HG03159 (cell line): Measurements from ENCODE around the gene HSPBP1.
"Not testable (repeated sequence)": the region's sequence is repeated elsewhere in the genome, so short reads cannot be mapped to it uniquely, and the experiment has no call there.

Experiments
- ATAC-seq: cut with Tn5 transposase; IDR thresholded peaks from one replicate; pipeline ENCODE4 v1.9.1; 2021; ENCODE audit warnings: mild to moderate bottlenecking, moderate library complexity; ENCODE audit not compliant: unreplicated experiment

Gene HSPBP1

DNA sequence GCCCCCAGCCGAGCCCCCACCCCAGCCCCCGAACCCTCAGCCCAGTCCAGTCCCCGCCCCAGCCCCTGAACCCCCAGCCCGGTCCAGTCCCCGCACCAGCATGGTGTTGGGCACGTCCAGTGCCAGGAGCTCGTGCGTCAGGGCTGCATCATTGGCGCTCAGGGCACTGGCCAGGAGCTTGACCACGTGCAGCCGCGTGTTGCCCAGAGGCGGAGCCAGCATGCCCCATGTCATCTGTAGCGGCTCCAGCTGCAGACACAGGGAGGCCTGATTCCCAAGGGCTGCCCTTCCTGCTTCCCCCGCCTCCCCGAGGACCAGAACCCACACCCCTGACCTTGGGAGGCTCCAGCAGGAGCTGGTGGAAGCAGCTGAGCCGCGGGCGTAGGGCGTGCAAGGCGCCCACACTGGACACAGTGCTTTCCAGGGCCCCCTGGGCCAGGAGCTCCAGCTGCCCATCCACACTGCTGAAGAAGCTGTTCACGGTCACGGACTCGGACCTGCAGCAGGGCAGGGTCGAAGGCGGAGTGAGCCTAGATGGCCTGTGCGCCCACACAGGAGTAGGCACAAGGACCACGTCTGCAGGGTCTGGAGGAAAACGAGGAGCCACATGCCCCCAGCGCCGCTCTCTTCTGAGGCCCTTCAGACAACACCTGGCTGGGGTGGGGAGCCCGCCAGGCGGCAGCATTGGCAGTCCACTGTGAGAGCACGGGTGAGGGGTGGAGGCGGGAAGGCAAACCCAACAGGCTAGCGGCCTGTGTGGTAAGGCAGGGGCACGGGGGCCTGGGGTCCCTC lies 38.6 kb downstream of the HSPBP1 start:
- no peak for ATAC-seq

DNA sequence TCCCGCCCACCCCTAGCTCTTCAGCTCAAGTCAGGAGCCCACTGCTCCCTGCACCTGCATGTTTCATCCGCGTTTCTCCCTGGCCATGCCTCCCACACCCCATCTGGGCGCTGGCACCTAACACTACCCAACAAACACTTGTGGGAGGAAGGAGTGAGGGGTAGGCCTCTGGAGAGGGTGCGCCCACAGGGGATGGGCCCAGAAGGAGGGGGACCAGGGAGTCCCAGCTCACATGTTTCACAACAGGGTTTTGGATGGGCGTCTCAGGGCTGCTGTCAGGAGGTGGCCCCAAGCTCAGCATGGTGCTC lies 39.2 kb downstream of the HSPBP1 start:
- ATAC-seq, result no peak

GRCh38 chr19:55239004-55239403 lies 40.9 kb downstream of the HSPBP1 start:
- ATAC-seq, result no peak

- no peak for ATAC-seq
Observed at GRCh38 chr19:55238030-55238429, 41.9 kb downstream of the HSPBP1 start.

DNA sequence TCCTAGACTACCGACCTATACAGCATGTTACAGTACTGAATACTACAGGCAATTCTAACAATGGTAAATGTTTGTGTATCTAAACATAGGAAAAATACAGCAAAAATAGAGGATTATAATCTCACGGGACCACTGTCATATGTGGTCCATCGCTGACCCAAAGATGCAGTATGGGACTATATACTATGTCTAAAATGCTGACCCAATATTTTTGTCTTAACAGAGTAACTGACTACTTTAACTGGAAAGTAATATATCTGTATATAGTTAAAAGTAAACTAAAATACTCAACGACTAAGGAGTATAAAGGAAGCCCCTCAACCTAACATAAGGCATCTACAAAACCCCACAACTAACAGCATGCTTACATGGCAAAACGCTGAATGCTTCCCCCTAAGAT lies 46.9 kb downstream of the HSPBP1 start:
- ATAC-seq, result no peak

GRCh38 chr19:55232286-55232602 lies 47.7 kb downstream of the HSPBP1 start:
- ATAC-seq, result no peak

DNA sequence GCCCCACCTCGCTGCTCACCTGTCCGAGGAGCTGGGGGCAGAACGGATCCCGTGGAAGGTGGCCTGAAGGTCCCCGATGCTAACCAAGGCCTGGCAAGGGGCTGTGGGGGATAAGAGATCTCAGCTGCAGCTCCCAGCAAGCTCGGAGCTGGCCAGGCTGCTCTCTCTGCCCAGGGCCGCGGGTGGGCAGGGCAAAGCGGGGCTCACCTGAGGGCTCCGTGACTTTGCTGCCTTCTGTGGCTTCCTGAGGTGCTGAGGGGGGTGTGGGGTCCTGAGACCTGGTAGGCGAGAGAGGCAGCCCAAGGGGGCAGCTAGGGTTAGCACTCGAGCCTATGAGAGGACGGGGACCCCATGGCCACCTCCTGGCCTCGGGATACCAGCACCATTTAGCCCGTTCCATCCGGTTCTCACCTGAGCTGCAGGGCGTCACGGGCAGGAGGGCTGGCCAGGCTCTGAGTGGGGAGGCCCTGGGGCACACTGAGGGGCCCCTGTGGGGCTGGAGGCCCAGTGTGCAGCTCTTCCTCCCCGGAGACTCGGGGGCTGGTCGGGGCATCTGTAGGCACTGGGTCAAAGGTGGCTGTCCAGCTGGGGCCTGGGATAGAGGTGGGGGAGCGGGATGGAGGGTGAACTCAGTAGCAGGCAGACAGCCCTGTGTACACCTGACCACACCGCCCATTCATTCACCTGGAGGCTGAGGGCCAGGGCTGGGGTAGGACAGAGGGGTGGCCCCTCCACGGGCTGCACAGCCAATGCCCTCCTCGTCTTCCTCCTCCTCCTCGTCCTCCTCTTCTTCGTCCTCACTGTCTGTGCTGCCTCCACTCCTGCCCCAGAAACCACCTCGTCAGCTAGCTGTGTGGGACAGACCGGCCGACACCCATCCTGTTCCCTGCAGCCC lies 48.3 kb downstream of the HSPBP1 start:
- ATAC-seq, result no peak

DNA sequence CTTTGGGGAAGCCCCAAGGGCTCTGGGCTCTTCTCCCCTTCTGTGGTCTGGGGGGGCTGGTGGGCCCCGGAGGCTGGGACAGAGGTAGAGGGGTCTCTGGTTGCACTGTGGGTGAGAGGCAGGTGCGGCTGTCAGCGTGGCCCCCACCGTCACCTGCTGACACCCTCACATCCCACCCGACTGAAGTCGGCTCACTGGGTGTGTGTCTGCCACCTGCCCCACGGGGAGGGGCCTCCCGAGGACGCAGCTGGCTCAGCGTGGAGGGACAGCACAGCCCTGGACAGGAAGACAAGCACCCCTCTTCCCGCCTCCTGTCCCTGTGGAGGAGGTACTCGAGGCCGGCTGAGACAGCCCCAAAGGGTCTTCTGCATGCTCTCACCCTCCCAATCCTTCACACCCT lies 49.1 kb downstream of the HSPBP1 start:
- ATAC-seq, result no peak

DNA sequence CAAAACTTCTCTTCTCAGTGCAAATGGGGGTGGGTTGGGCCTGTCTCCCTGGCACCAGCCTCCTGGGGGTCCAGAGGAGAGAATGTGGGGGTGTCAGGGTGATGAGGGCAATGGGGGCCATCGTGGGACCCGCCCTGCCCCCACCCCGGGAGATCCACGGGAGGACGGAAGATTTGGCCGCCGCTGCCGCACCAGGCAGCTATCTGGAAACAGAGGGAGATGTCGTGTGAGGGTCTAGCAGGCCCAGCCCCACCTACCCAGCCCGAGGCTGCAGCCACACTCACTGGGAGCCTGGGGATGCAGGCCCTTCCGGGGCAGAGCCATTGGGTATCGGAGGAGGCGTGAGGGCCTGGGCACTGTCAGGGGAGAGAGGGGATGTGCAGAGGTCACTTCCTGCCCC lies 49.6 kb downstream of the HSPBP1 start:
- ATAC-seq, result no peak

- ATAC-seq, result no peak
Observed at GRCh38 chr19:55229789-55230182, 50.1 kb downstream of the HSPBP1 start.

DNA sequence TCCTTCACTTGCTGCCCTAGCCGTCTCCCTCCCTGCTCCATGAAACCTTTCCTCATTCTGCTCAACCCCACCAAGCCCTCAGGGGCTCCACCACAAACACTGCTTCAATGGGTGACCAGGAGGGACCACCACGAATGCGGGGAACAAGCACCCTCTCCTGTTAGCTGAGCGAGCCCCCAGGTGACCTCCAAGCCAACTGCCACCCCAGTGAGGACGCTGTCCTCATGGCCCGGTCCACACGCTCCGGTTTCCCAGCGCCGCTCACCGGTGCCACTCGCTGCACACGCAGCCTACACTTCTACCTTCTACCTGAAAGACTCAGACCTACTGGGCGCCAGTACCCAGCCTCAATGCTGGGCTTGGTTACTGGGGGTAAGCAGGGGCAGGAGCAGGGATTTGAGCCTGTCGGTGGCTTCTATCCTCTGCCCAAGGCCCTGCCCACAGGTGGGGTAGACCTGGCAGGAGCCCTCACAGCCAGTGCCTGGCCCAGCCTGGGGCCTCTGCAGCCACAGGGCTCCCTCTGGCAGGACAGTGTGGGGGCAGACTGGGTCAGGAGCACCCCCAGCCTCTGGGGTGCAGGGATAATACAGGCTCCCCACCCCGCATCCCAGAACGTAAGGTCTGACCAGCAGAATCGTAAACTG lies 50.6 kb downstream of the HSPBP1 start:
- ATAC-seq, result no peak

DNA sequence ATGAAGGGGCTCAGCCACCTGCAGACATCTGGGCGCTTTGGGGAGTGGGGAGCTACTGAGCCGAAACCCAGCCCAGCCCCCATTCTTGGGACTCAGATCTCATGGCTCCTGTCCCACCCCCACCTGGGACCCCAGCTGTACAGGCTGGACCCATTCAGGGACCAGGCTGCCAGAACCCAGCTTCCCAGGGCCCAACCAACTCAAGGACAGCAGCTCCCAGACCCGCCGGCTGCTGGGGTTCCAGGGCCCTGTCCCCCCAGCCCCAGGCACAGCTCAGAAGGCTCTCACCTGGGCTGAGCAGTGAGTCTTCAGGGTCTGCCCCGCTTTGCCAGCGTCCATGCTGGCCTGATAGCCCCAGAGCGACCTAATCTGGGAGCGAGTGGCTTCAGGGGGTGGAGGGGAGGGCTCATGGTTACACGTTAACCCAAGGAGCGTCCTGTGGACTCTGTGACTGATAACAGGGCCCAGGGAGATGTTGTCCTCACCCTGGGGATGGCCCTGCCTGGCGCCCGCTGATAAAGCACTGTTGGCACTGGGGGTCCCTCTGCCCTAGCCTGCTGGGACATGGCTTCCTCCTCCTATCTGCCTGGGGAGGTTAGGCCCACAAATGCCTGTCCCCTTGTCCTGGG lies 51.4 kb downstream of the HSPBP1 start, which contains the start of gene TMEM86B:
TSS of gene TMEM86B (minus strand) at position 361 of the 629 bp plus-strand sequence. CDS start at position 339, 22 bp downstream.
- ATAC-seq, result no peak

DNA sequence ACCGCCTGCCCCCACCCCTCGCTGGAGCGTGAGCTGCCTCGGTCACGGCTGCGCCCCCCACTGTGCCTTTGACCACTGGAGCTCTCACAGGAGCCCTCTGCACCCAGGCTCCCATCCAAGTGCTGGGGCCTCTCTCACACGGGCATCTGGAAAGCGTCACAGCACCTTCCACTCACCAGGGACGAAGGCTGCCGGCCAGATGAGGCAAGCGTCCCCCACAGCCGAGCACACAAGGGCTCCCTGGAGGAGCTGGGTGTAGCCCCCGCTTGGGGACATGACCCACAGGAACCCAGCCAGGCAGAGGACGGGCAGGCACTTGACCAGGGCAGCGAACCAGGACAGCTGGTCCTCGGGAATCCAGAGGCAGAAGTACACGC lies 51.9 kb downstream of the HSPBP1 start:
- ATAC-seq, result no peak

DNA sequence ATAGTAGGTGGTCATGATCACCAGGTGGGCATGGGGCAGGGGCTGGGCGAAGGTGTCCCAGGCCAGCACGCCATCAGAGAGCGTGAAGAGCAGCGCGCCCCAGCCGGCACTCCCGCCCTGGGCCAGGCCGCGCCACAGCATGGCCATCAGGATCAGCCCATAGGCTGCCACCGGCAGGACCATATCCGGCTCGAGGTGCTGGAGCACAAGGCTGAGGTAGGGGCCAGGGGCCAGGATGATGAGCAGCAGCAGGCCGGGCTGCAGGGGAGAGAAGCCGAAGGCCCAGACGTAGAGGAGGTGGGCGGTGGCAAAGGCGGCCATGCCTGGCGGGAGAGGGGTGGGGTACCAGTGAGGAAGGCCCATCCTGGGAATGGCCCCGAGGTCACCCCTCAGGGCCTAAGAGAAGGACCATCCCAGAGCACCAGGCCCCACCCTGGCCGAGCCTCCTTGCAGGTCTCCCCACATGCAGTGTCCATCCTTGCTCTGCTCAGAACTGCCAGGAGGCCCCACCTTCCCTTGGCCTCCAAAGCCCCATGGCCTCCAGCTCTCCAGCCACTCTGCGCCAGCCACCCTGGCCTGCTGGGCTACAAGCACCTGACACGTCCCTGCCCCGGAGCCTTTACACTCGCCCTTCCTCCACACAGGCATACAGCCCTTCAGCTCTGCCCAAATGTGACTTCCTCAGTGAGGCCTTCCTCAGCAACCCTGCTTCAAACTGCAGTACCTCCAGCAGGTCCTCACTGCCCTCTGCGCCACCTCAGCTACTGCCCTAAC lies 52.5 kb downstream of the HSPBP1 start:
- no peak for ATAC-seq

DNA sequence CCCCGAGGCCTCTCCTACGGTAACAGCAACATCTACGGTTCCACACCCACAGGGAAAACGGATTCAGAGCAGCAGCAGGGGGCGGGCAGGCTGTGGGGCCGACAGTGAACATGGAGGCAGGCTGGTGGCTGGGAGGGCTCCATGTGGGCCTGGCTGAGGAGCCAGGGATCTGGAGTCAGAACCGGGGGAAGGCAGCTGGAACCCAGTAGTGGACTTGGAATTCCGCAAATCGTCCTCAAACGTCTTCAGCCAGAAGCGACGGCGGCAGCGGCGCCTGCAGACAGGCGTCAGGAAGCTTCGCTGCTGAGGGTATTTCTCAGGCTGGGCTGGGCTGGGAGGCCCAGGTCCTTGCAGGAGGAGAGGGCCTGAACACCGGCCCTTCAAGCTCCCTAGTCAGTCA lies 53.1 kb downstream of the HSPBP1 start:
- no peak for ATAC-seq

DNA sequence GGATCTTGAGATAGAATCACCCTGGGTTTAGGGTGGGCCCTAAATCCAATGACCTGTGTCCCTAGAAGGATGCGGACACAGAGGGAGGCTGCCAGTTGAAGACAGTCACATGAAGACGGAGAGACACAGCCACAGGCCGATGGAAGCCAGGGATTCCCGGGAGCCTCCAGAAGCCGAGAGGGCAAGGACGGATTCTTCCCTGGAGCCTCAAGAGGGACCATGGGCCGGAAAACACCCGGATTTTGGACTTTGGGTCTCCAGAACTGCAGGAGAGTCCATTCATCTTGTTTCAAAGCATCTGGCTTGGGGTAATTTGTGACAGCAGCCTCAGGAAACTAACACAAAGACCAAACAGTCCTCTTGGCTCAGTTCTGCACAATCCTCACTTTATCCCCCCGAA lies 53.6 kb downstream of the HSPBP1 start:
- no peak for ATAC-seq

- no peak for ATAC-seq
Observed at GRCh38 chr19:55225415-55225958, 54.4 kb downstream of the HSPBP1 start.

DNA sequence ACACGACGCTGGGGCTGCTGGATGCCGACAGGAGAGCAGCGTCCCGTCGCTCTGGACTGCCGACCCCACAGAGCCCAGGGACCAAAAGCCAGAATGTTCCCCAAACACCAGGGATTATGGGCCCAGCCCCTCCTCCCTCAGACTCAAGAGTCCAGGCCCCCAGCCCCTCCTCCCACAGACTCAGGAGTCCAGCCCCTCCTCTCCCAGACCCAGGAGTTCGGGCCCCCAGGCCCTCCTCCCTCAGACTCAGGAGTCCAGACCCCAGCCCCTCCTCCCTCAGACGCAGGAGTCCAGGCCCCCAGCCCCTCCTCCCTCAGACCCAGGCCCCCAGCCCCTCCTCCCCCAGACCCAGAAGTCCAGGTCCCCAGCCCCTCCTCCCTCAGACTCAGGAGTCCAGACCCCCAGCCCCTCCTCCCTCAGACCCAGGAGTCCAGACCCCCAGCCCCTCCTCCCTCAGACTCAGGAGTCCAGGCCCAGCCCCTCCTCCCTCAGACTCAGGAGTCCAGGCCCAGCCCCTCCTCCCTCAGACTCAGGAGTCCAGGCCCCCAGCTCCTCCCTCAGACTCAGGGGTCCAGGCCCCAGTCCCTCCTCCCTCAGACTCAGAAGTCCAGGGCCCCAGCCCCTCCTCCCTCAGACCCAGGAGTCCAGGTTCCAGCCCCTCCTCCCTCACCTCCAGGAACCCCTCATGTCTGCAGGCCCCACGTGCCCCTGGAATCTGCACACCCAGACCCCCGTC lies 55.1 kb downstream of the HSPBP1 start:
- ATAC-seq, result not testable (repeated sequence)

DNA sequence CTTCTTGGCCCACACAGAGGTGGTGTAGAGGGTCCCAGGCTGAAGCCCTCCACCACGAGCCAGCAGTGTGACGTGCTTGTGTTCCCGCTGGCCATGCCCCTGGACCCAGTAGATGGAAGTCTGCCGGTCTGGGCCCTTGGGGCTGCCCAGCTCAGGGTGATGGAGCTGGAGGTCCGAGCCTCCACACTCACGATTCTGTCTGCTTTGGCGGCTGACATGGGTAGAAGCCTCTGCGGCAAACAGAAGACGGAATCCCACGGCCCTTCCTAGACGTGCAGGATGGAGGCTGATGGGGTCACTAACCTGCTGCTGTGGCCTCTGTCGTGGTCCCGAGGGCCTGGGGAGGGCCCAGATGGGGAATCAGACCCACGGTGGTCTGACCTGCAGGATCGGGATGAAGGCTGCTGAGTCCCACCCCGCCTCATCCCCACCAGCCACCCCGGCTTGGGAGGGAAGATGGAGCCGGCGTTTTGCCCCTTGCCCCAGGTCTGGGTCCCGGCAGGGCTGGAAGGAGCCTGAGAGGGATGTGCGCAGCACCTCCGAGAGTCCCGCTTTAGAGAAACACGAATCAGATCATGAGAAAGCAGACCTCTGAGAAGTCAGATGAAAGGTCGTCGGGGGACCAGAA lies 55.8 kb downstream of the HSPBP1 start:
- ATAC-seq, result no peak
